Endodermal cell (in vitro differentiated cells): ENCODE measurements around the gene CMTM7. TPM values are rescaled to one million over a fixed set of nuclear protein-coding genes. Genes with fewer than 3 reads are reported as not detected.

ENCODE experiments used
- DNase-seq: peaks from one replicate; pipeline ENCODE4 v3.0.0-alpha.2; 2017
- H3K27ac ChIP-seq: 2 replicates; pipeline ENCODE4 v1.5.1; 2013; ENCODE audit warnings: mild to moderate bottlenecking, low read depth, low read length, moderate library complexity
- H3K27me3 ChIP-seq: 2 replicates; pipeline ENCODE4 v1.6.1; 2013; ENCODE audit warnings: mild to moderate bottlenecking, low read length, moderate library complexity; ENCODE audit not compliant: insufficient read depth, control insufficient read depth, poor library complexity, severe bottlenecking
- H3K36me3 ChIP-seq: 2 replicates; pipeline ENCODE4 v1.7.0; 2013; ENCODE audit warnings: mild to moderate bottlenecking, low read length, moderate library complexity; ENCODE audit not compliant: control insufficient read depth, insufficient read depth
- H3K4me1 ChIP-seq: one replicate; pipeline ENCODE4 v1.7.0; 2013; ENCODE audit warnings: low read length; ENCODE audit not compliant: control insufficient read depth, insufficient read depth
- H3K4me3 ChIP-seq: 2 replicates; pipeline ENCODE4 v1.5.1; 2013; ENCODE audit warnings: mild to moderate bottlenecking, low read length, moderate library complexity
- H3K9ac ChIP-seq: 2 replicates; pipeline ENCODE4 v1.6.1; 2013; ENCODE audit warnings: mild to moderate bottlenecking, low read length, moderate library complexity; ENCODE audit not compliant: poor library complexity, severe bottlenecking; ENCODE audit errors: extremely low read depth
- H3K9me3 ChIP-seq: 2 replicates; pipeline ENCODE4 v1.6.1; 2013; ENCODE audit warnings: mild to moderate bottlenecking, low read length, moderate library complexity; ENCODE audit not compliant: control insufficient read depth
- H3K27ac Mint-ChIP-seq: 2 replicates; pipeline ENCODE4 v1.8.0; 2020; ENCODE audit warnings: mixed read lengths
- H3K27me3 Mint-ChIP-seq: 2 replicates; pipeline ENCODE4 v1.8.0; 2021; ENCODE audit warnings: mild to moderate bottlenecking, mixed read lengths; ENCODE audit not compliant: insufficient read depth
- H3K36me3 Mint-ChIP-seq: 2 replicates; pipeline ENCODE4 v1.8.0; 2020; ENCODE audit warnings: low read depth, mixed read lengths
- H3K4me1 Mint-ChIP-seq: 2 replicates; pipeline ENCODE4 v1.8.0; 2020; ENCODE audit warnings: mixed read lengths
- H3K4me3 Mint-ChIP-seq: 2 replicates; pipeline ENCODE4 v1.8.0; 2020; ENCODE audit warnings: mild to moderate bottlenecking, moderate library complexity, mixed read lengths
- H3K9me3 Mint-ChIP-seq: 2 replicates; pipeline ENCODE4 v1.8.0; 2020; ENCODE audit warnings: mild to moderate bottlenecking, mixed read lengths
- CTCF ChIP-seq: fragments of 200-600 bp; sonication (generic); conservative IDR thresholded peaks from 2 replicates; pipeline ENCODE4 v1.5.0; 2021; ENCODE audit warnings: antibody characterized with exemption, mild to moderate bottlenecking
- WGBS, 2 experiments: methylation state at CpG; one replicate each; pipeline versions ENCODE4 v1.1.5 to v1.1.7; 2013; ENCODE audit warnings: missing lambda C conversion rate in 2 of 2, mixed read lengths in 1 of 2; ENCODE audit not compliant: insufficient coverage in 1 of 2, insufficient read length in 1 of 2; 5-methylcytosine and 5-hydroxymethylcytosine counted together
- total RNA-seq, 2 donors: library from RNA; stranded (reverse); fragmentation: NEBNext Ultra II Directional in 1 of 2; extraction: Animal tissue kit (Norgen Biotek cat#: 25700) in 1 of 2; gene quantifications; 2 replicates in 1 of 2; 3 replicates in 1 of 2; pipeline ENCODE4 v1.2.1, GENCODE V29; 2021

CMTM7 gene
- total RNA-seq, 2 donors from 2014 or later: 11.1 TPM

GRCh38 chr3:32500880-32501782 is 109.5 kb downstream of the CMTM7 start:
- H3K27me3 ChIP-seq: no peaks in the 10 kb centered on the region
- no peaks in the 10 kb centered on the region for H3K9me3 ChIP-seq
- WGBS, 2 experiments: 81% methylated on average over 8 to 24 of the region's 25 CpGs
- peak overlapping the region; percentile 94 for H3K4me3 ChIP-seq
- Mint-ChIP-seq H3K36me3 (peaks cover 9% of the 10 kb centered on the region), H3K27ac (no peak overlapping the region), H3K4me3 (peak overlapping the region; percentile 89), H3K9me3 (no peaks in the 10 kb centered on the region), H3K27me3 (no peaks in the 10 kb centered on the region), H3K4me1 (peaks cover 21% of the 10 kb centered on the region)
- DNase-seq: peak; percentile 58
- no peaks in the 10 kb centered on the region for H3K36me3 ChIP-seq
- no peak for TF ChIP-seq CTCF
- no peak overlapping the region for H3K27ac ChIP-seq
- H3K9ac ChIP-seq: no peak overlapping the region
- H3K4me1 ChIP-seq: peaks cover 3% of the 10 kb centered on the region

GRCh38 chr3:32501783-32502117 is 110.1 kb downstream of the CMTM7 start:
- no peaks in the 10 kb centered on the region for H3K9me3 ChIP-seq
- peaks cover 6% of the 10 kb centered on the region for H3K36me3 Mint-ChIP-seq
- no peaks in the 10 kb centered on the region for H3K27me3 ChIP-seq
- peaks cover 3% of the 10 kb centered on the region for H3K4me1 ChIP-seq
- peak overlapping the region; percentile 92 for H3K27ac Mint-ChIP-seq
- H3K4me3 Mint-ChIP-seq: peak overlapping the region; percentile 89
- TF ChIP-seq CTCF: no peak
- WGBS, 2 experiments: 9 to 47% methylated on average over 1 to 4 of the region's 4 CpGs
- no peaks in the 10 kb centered on the region for H3K36me3 ChIP-seq
- no peaks in the 10 kb centered on the region for H3K27me3 Mint-ChIP-seq
- peak overlapping the region; percentile 69 for H3K9ac ChIP-seq
- H3K27ac ChIP-seq: peak overlapping the region; percentile 83
- H3K9me3 Mint-ChIP-seq: no peaks in the 10 kb centered on the region
- H3K4me3 ChIP-seq: peak overlapping the region; percentile 94
- H3K4me1 Mint-ChIP-seq: peaks cover 21% of the 10 kb centered on the region
- no peak for DNase-seq

GRCh38 chr3:32502118-32502945 is 110.7 kb downstream of the CMTM7 start, which contains the start of gene CMTM6:
CMTM6 (minus strand) TSS chr3:32502852; CDS start chr3:32502745, 107 bp downstream.
- DNase-seq: peak; percentile 95
- Mint-ChIP-seq H3K4me3 (peak within 1 kb of the TSS; percentile 89), H3K27ac (peak within 1 kb of the TSS; percentile 92), H3K4me1 (peaks cover 21% of the 10 kb centered on the region), H3K9me3 (no peaks in the 10 kb centered on the region), H3K27me3 (no peaks in the 10 kb centered on the region), H3K36me3 (peaks cover 5% of the 10 kb centered on the region)
- Histone ChIP-seq H3K36me3 (no peaks in the 10 kb centered on the region), H3K4me3 (peak within 1 kb of the TSS; percentile 94), H3K27me3 (no peaks in the 10 kb centered on the region), H3K9ac (peak within 1 kb of the TSS; percentile 69), H3K9me3 (no peaks in the 10 kb centered on the region), H3K4me1 (peaks cover 3% of the 10 kb centered on the region), H3K27ac (peak within 1 kb of the TSS; percentile 83)
- WGBS, 2 experiments: 0 to 1% methylated on average over 11 to 59 of the region's 61 CpGs
- TF ChIP-seq CTCF: no peak
